NCI-H226 (cell line): ENCODE results near the gene RSAD2.
A peak's percentile ranks its signal among the peaks of the same experiment; 100 is the strongest.
"Not testable (repeated sequence)": the region's sequence is repeated elsewhere in the genome, so short reads cannot be mapped to it uniquely, and the experiment has no call there.

Experiments
- DNase-seq: peaks from one replicate; pipeline ENCODE4 v3.0.0-alpha.2; 2015

RSAD2 gene

GRCh38 chr2:6864923-6865345 lies 12.6 kb upstream of the RSAD2 start:
- no peak for DNase-seq

- peak; percentile 46 for DNase-seq
These were observed 12.0 kb upstream of the RSAD2 start, which contains the start of gene CMPK2 for GRCh38 chr2:6865346-6866274. Gene CMPK2 (minus strand): TSS chr2:6865907. CDS start chr2:6865696, 211 bp downstream.

GRCh38 chr2:6866275-6866671 lies 11.3 kb upstream of the RSAD2 start:
- peak; percentile 46 for DNase-seq

GRCh38 chr2:6866982-6867381 lies 10.6 kb upstream of the RSAD2 start:
- no peak for DNase-seq

DNA sequence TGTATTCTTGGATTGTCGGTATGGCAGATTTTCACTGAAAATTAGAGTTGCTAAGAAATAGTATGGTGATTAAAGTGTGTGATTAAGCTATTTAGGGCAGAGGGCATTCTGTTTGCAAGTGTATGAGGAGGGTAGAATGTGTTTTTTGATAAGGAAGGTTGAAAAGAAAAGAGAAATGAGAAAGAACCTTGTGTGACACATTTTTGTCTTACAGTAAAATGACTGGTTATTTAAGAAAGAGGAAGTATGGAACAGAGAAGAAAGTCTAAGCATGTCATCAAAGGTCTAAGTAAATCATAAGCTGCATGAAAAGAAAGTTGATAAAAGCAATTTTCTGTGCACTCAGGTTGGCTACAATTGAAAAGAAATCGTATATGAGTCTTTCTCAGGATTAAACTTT lies 5.2 kb upstream of the RSAD2 start:
- no peak for DNase-seq

DNA sequence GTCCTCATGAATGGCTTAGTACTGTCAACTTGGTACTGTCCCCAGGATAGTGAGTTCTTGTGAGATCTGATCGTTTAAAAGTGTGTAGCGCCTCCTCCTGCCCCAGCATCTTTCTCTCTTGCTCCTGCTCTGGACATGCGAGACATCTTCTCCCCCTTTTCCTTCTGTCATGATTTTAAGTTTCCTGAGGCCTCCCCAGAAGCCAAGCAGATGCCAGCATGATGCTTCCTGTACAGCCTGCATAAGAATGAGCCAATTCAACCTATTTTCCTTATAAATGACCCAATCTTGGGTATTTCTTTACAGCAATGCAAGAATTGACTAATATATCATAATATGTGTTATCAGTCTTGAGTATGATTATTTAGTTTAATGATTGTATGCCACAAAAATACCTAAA lies 3.5 kb upstream of the RSAD2 start:
- DNase-seq: no peak

DNA sequence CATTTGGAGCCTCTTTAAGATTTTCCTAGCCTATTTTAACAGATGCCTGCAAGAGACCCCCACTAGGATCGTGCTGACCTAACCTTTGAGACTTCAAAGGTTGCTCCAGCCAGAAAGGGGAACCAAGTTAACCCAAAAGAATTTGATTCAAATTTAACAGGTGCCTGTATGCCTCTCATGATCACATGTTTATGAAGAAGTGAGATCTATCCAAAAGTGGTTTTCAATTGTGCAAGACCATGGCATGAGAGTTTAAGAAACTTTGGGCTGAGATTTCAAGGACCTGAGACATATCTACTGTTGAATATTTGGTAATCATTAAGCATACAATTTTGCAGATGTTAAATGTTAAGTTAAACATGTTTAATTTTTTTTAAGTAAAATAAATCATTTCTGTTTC lies 1.3 kb upstream of the RSAD2 start:
- no peak for DNase-seq

DNA sequence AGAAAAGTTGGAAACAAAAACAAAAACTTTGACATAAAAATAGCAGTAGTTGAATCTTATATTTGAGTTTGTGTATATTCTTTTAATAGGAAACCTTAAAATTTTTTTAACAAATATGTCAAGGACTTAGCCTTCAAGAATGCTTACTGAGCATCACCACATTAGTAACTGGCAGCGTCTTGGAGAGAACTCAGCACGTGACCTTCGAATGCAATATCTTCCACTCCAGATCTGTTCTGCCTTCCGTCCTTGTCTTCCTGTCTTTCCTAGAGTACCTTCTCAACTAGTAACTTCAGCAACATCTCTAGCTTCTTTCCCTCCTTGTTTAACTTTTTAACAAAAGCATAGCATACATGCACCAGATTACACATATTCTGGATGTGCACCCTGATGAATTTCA lies 972 bp downstream of the RSAD2 start:
- DNase-seq: no peak

- no peak for DNase-seq
These were observed 1.4 kb downstream of the RSAD2 start for GRCh38 chr2:6879011-6879410.

DNA sequence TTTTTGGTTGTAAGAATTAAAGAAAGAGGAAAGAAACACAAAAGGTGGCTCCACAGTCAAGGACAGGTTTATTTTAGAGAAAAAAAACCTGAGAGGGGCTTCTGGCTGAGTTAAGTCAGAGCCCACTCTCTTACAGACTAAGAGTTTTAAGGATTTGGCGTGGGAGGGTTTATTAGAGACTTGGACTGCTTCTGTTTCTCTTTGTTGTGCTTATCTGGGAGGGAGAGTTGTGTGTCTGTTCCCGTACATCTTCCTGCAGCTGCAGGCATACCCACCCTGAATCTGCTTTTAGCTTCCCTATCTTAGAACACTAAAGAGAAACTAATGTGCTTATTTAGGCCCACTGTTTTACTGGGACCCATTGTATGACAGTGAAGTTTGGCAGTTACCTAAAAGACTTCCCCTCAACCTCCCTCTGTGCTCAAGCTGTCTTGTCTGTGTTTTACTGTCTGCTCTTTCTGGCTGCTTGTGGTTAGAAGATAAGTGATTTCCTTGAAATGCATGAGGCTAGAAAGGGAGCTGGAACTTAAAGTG lies 2.7 kb downstream of the RSAD2 start:
- no peak for DNase-seq

- DNase-seq: no peak
These were observed 3.5 kb downstream of the RSAD2 start for GRCh38 chr2:6881046-6881445.

GRCh38 chr2:6881516-6881915 lies 3.9 kb downstream of the RSAD2 start:
- no peak for DNase-seq

DNA sequence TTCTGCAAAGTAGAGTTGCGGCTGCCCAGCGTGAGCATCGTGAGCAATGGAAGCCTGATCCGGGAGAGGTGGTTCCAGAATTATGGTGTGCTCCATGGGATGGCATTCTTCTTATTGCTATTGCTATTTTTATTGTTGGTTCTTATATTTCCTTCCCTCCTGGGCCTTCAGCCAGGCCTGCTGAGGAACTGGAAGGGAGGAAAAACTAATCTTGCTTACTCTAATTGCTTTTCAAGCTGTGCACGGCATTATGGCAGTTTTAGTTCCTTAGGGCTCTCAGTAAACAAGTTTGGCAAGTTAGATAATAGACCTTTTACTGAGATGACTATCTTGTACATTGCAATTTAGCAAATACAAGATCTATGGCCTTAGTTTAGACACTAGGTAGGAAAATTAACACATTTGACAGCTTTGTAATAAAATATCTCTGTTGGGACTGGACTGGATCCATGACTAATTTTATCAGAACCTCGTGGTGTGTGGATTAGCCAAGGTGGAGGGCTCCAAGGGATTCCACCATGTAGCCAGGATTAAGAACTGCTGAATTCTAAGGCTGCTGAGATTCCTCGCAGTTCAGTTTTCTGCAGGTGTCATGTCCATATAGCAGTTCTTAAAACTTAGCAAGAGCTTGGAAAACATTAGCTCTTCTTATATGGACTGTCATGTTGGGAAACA lies 6.0 kb downstream of the RSAD2 start:
- no peak for DNase-seq

GRCh38 chr2:6885551-6885950 lies 8.0 kb downstream of the RSAD2 start:
- DNase-seq: no peak

DNA sequence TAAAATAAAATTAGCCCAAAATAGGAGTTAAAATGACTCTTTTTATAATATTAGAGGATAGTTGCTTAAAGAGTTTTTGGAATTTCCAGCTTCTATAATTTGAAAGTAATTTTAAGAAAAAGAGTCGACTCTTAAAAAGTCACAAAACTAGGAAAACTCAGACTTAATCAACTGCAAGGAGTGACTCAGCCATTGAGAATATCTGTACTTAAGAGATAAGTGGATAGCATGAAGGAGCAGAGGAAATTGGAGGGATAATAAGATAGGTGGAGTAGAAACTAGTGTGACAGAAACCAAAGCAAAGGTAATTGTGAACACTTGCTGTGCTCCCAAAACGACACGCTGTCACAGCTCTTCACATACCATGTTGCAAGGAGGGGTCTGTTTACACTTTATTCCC lies 8.4 kb downstream of the RSAD2 start:
- DNase-seq: no peak

DNA sequence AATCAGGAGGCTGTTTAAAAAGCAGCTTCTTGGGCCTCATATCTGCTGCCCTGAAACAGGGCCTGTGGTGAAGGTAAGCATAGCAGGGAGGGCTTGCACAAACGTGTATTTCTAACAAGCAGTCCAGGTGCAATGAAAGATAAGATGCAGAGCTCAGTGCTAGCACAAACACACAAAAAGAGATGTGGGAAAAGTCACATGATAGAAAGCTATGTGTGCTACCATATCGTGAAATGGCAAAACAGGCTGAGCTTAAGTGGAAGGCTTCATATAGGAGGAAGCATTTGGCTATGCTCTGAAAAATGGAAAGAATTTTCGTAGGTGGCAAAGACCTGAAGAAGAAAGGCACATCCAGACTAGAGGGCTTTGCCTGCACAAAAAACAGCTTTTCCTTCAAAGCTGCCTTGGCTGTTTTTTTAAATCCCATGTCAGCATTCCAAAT lies 10.2 kb downstream of the RSAD2 start:
- no peak for DNase-seq

DNA sequence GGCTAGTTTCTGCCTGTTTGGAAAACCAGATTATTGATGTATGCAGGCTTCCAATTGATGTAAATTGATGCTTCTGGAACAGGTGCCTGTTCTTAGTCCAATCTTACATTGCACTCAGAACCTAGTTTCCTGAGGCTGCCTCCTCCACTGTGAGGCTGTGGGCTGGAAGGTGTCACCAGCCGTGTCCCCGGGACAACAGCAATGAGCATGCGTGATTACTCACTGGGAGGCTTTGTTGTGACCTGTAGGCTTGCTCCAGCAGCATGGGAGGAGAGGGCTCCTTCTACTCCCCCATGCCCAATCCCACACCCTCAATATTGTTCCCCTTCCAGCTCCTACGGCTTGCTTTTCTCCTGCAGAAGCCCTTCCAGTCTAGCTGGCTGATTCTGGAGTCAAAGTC lies 11.1 kb downstream of the RSAD2 start:
- no peak for DNase-seq

- no peak for DNase-seq
These were observed 16.4 kb downstream of the RSAD2 start for GRCh38 chr2:6893876-6894482.

- no peak for DNase-seq
These were observed 19.6 kb downstream of the RSAD2 start for GRCh38 chr2:6896930-6897759.

- not testable (repeated sequence) for DNase-seq
These were observed 25.0 kb downstream of the RSAD2 start for GRCh38 chr2:6902581-6902980.

DNA sequence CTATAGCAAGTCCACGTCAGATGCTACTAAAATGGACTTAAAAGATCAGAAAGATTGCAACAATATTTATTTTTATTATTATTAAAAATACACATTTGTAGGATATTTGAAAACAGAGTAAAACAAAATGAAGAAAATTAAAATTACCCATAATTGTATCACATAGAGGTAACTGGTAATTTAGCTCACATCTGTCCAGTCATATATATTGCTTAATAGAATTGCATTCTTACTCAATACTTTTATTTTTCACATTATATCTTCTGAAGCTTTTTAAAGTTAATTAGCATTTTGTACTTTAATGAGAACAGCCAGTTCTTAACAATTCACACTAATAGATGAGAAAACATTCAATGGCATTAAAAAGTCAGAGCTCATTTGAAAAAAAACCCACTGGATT lies 28.1 kb downstream of the RSAD2 start:
- DNase-seq: no peak

DNA sequence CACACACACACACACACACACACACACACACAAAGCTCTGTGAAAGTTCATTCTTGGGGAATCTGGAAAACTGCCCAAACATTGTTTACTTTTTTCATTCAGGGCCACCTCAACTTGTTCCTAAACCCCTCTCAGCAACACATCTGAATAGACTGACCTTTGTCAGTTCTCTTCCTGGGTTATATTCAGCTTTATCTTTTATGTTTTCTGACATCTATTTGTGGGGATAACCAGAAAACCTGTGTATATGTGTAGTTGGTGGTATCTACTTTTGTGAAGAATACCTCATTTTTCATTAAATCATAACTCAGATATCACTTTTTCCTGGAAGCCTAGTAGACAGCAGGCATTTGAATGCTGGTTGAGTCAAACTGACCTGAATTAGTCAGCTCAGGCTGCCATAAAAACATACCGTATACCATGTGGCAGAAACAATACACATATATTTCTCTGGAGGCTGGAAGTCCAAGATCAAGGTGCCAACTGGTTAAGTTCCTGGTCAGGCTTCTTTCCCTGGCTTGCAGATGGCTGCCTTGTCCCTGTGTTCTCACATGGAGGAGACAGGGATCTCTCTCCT lies 28.7 kb downstream of the RSAD2 start:
- DNase-seq: no peak
